Adipose tissue (tissue), 3 donors: Measurements from ENCODE around the gene MUSK. TPM values are rescaled to one million over a fixed set of nuclear protein-coding genes. Genes with fewer than 3 reads are reported as not detected.
"Not testable (repeated sequence)": the region's sequence is repeated elsewhere in the genome, so short reads cannot be mapped to it uniquely, and the experiment has no call there.

Experiments used
- H3K27ac ChIP-seq: one replicate; pipeline ENCODE4 v1.5.1; 2013; ENCODE audit warnings: low read depth, low read length
- WGBS, 3 donors: extraction: QIAGEN DNeasy Blood & Tissue Kit; methylation state at CpG; one replicate each; pipeline ENCODE4 v1.1.7; 2013; 5-methylcytosine and 5-hydroxymethylcytosine counted together
- polyA plus RNA-seq, 3 donors: library from polyadenylated mRNA; stranded (reverse); fragments of 200-250 nt; gene quantifications; one replicate each; pipeline ENCODE4 v1.2.3, GENCODE V29; 2013
- donor health status: healthy with polysubstance abuse.
- donor health status: Bipolar disorder and iron deficiency.
- donor health status: healthy.

Gene MUSK
- polyA plus RNA-seq, 3 donors = 0.03 to 0.06 TPM; not detected in 1

DNA sequence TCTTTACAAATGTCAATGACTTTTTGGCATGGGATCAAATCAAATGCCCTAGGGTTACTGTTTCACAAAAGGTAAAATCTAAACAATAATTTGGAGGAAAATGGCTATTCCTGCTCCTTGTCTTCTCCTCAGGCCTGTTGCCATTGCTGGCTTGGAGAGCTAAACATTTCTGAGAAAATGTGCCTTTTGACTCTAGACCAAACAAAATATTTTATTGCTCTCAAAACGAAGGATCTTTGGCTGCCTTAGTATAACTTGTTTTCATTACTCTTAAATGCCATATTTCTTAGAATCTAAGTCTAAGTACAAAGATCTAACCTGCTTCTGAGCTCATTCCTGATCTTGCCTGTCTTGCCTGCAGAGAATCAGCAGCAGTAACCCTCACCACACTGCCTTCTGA is 116.6 kb downstream of the MUSK start:
- WGBS, 3 donors = 36 to 60% (median 38%) methylated on average over 1 of the region's 1 CpG

DNA sequence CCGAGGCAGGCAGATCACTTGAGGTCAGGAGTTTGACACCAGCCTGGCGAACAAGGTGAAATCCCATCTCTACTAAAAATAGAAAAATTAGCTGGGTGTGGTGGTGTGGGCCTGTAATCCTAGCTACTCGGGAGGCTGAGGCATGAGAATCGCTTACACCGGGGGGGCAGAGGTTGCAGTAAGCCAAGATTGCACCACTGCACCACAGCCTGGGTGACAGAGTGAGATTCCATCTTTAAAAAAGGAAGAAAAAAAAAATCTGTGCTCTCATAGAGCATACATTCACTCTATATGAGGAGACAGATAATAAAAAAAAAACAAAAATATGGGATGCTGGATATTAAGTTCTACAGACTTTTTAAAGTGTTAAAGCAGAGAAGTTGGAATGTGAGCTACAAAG is 119.8 kb downstream of the MUSK start:
- WGBS, 3 donors = 87 to 97% (median 94%) methylated on average over 5 of the region's 5 CpGs
- H3K27ac ChIP-seq = not testable (repeated sequence)

More for the DNA sequence above, 116.6 kb downstream of the MUSK start:
- no peak overlapping the region for H3K27ac ChIP-seq

DNA sequence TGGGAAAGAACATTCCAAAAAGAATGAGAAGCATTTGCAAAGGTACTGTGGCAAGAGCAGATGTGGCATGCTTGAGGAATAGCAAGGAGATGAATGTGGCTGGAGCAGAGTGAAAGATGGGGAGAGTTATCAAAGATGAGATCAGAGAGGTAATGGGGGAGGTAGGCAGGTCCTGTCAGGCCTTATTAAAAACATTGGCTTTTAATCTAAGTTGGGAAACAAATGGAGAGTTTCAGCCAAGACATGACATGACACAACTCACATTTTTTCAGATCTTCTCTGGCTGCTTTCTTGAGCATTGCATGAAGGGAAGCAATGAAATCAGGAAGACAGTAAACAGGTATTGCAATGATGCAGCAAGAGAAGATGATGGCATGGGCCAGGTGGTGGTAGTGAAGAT is 120.3 kb downstream of the MUSK start:
- H3K27ac ChIP-seq = no peak overlapping the region

GRCh38 chr9:110797611-110798010 is 129.0 kb downstream of the MUSK start:
- 50 to 68% (median 57%) methylated on average over 2 of the region's 2 CpGs for WGBS, 3 donors
- H3K27ac ChIP-seq = no peak overlapping the region

- H3K27ac ChIP-seq = no peak overlapping the region
- WGBS, 3 donors = 36 to 53% (median 38%) methylated on average over 2 of the region's 2 CpGs
These were observed 130.8 kb downstream of the MUSK start for GRCh38 chr9:110799396-110799795.

DNA sequence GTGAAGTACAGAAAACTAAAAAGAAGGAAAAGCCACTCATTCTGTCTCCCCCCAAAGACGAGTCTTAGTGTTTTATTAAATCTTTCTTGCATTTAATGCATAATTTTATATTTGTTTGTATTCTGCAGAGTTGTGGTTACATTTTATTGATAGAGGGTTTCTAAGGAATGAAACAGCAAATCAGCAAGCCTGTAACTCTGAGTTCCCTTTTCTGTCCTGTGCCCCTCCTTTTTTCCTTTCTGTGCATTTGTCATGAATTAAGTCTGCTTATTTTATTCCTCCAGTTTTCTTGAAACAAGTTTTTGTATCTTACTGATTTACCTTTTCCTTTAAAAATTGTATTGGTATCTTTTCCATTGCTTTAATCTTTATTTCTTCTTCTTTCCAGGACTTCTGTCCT is 132.8 kb downstream of the MUSK start:
- WGBS, 3 donors = 47 to 63% (median 57%) methylated on average over 1 of the region's 1 CpG
- no peak overlapping the region for H3K27ac ChIP-seq

DNA sequence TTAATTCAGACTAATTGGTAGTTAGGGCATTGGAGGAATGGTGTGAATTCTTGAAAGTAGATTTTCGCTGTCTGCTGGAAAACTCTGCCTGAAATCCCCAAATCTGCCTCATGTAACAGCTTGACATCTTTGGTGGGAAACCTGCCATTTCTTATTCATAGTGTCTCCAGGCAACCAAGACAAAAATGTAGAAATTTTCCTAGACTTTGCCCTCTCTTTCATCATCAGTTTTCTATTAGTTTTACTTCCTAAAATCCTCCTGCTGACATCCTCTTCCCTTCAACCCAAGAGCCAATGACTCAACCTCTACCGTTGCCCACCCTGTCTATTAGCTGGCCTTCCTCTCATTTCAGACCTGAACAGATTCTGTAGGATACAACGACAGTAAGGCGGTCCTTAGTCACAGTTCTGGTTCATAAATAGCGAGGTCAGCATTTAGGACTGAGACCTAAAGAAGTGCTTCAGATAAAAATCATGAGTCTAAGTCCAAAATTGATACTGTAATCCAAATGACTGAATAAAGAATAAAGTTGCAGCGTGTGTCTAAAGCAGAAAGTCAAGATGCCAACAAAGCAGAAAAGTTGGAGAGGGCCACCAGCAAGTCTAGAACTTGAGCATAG is 133.9 kb downstream of the MUSK start:
- WGBS, 3 donors = 60 to 75% (median 64%) methylated on average over 6 of the region's 6 CpGs
- no peak overlapping the region for H3K27ac ChIP-seq

DNA sequence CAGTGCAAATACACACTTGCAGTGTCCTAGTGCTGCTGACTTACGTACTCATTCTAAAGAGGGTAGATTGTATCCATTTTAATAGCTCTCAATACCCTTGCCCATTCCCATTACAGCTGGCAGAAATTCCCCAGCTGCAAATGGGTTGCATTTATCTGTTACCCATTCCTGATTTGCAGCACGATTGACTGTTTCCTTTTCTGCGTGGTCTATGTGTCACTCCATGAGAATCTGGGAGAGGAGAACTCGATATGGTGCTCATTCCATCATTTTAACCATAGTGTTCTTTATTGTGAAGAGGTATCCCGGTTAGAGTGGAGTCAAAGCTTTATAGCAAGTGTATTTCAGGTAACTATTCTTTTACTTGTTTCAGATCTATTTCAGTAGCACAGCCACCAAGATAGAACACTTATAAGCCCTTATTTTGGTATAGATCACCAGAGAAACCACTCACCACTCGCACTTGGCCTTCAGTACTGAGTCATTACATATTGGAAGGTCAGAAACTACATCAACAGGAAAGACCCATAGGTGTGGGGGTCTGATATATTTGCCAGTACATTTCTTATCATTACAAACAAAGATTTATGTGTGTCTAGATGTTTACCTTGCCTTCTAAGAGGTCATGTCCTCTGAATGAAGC is 139.5 kb downstream of the MUSK start:
- WGBS, 3 donors = 81 to 88% (median 87%) methylated on average over 6 of the region's 6 CpGs
- no peak overlapping the region for H3K27ac ChIP-seq

GRCh38 chr9:110808599-110808980 is 140.0 kb downstream of the MUSK start:
- no peak overlapping the region for H3K27ac ChIP-seq
- WGBS, 3 donors = 69 to 78% (median 77%) methylated on average over 4 of the region's 4 CpGs

DNA sequence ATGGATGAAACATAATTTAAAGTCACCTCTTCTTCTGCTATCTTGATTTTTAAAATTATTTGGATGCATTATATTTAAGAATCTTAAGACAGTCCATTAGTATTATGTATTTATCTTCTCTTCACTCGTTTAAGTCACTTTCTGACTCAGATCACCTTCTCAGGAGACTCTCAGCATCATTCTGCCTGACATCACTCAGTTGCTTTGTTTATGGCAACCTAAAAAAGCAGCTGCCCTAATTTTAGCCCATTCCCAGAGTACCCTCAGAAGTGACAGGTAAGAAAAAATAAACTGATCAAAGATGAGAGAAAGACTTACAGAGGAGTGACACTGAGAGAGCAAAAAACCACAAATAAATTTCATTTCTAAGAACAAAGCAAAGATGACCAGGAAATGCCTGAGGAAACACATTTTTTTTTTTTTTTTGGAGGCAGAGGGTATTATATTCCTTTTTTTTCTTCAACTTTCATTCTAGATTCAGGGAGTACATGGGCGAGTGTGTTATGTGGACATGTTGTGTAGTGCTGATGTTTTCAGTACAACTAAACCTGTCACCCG is 140.5 kb downstream of the MUSK start:
- no peak overlapping the region for H3K27ac ChIP-seq
- 77 to 88% (median 84%) methylated on average over 3 of the region's 3 CpGs for WGBS, 3 donors

DNA sequence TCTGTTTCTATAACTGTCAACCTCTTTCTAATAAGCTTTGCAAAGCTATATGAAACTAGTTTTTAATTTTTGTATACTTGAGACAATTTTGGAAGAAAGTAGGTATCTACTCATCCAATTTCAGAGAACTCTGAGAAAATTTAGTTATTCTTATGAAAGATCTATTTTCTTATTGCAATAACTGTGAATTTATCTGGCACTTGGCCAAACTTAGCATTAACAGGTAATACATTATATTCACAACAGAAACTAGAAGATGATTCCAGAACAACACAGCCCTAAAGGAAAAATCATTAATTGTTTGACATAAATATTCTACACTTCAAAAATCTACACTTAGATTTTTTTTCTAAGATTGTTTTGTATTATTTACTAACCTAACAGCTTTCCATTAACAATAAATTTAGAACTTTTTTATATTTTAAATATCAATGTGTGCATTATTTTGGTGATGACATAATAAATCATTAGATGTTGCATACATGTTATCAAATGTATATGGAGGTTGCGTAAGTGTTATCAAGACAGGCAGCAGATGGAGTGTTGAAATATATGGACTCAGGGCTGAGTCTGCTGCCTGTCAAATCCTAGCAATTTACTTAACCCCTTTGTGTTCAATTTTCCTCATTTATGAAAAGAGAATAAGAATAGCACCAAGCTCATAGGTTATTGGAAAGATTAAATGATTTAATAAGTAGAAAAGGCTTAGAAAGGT is 141.8 kb downstream of the MUSK start:
- H3K27ac ChIP-seq = no peak overlapping the region
- WGBS, 3 donors = 70 to 85% (median 79%) methylated on average over 1 of the region's 1 CpG

- WGBS, 3 donors = 59 to 89% (median 79%) methylated on average over 3 of the region's 3 CpGs
These were observed 144.3 kb downstream of the MUSK start for GRCh38 chr9:110812886-110813285.

DNA sequence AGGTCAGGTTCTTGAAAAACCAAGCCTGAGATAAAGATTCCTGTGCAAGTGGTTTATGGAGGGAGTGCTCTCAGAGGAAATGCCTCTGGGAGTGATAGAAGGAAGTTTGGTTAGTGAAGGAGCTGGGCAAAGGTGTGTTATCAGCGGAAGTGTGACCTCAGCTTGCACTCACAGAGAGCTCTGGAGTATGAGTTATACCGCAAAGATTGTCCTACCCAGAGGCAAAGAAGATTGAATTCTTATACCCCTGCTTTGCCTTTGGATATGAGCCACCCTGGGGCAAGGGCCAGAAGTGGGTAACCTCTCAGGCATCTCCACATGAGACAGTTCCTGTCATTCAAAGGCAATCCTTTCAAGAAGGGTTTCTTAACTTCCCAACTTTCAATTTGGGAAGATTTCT is 145.6 kb downstream of the MUSK start:
- WGBS, 3 donors = 55 to 71% (median 65%) methylated on average over 2 of the region's 2 CpGs
- H3K27ac ChIP-seq = no peak overlapping the region

More at GRCh38 chr9:110812886-110813285, 144.3 kb downstream of the MUSK start:
- no peak overlapping the region for H3K27ac ChIP-seq

DNA sequence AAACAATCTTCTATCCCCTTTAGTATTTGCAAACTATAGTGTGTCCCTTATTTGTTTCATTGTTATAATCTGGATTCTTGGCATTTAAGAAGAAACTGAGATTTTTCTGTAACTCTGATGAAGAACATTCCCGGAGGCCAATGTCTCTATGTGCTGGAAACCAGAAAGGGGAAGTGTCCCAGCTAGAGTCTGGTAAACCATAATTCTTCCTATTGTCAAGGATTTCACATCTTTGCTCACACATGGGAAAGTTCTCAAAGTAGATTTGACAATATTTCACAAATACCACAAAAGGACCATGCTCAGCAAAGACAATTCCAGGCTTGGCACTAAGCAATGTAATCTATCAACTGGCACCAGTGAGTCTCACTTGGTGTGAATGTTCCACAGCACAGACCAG is 146.8 kb downstream of the MUSK start:
- 38 to 67% (median 45%) methylated on average over 1 of the region's 1 CpG for WGBS, 3 donors
- H3K27ac ChIP-seq = no peak overlapping the region

- WGBS, 3 donors = 24 to 61% (median 38%) methylated on average over 1 of the region's 1 CpG
- H3K27ac ChIP-seq = no peak overlapping the region
These were observed 151.8 kb downstream of the MUSK start for GRCh38 chr9:110820381-110820780.

DNA sequence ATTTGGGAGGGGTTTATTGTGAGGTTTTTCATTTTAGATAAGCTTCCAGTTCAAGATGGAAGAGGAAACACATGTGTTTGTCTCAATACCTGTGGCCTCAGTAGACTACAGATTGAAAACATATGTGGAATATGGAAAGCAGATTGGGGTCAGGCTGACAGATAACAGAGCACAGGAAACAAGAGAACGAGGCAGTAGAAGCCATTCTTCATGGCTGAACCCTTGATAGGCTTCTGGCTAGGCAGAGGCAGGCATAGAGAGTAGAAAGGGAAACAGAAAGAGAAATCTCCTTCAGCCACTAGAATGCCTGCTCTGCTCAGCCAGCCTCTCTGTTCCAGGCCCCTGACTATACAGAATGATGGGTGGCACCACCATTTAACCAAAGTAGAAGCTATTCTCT is 152.5 kb downstream of the MUSK start:
- WGBS, 3 donors = 11 to 24% (median 22%) methylated on average over 1 of the region's 1 CpG
- no peak overlapping the region for H3K27ac ChIP-seq

- H3K27ac ChIP-seq = not testable (repeated sequence)
These were observed 156.5 kb downstream of the MUSK start for GRCh38 chr9:110825129-110825528.

- 66 to 88% (median 77%) methylated on average over 2 of the region's 2 CpGs for whole genome bisulfite sequencing, 3 donors
- no peak overlapping the region for H3K27ac ChIP-seq
These were observed 157.4 kb downstream of the MUSK start for GRCh38 chr9:110825950-110826349.

DNA sequence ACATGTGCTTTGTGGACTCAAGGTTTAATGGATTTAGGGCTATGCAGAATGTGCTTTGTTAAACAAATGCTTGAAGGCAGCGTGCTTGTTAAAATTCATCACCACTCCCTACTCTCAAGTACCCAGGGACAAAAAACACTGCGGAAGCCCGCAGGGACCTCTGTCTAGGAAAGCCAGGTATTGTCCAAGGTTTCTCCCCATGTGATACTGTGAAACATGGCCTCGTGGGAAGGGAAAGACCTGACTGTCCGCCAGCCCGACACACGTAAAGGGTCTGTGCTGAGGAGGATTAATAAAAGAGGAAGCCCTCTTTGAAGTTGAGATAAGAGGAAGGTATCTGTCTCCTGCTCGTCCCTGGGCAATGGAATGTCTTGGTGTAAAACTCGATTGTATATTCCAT is 157.8 kb downstream of the MUSK start:
- WGBS, 3 donors = 60 to 81% (median 80%) methylated on average over 9 of the region's 9 CpGs
- H3K27ac ChIP-seq = not testable (repeated sequence)
